WTC11 (cell line): ENCODE results near the gene ZDHHC4.

Source experiments
- CREB1 ChIP-seq: sonication (generic); formaldehyde crosslinking; IDR thresholded peaks from 2 replicates; pipeline ENCODE4 v1.8.0; 2023; ENCODE audit warnings: mild to moderate bottlenecking, missing genetic modification reagents
- HMGXB4 ChIP-seq: sonication (generic); formaldehyde crosslinking; IDR thresholded peaks from 2 replicates; pipeline ENCODE4 v1.8.1; 2023; ENCODE audit warnings: mild to moderate bottlenecking, moderate library complexity, missing genetic modification reagents
- MAX ChIP-seq: sonication (generic); formaldehyde crosslinking; IDR thresholded peaks from 2 replicates; pipeline ENCODE4 v1.8.0; 2022; ENCODE audit warnings: mild to moderate bottlenecking, missing genetic modification reagents
- SMAD4 ChIP-seq: sonication (generic); formaldehyde crosslinking; IDR thresholded peaks from 2 replicates; pipeline ENCODE4 v1.8.0; 2022; ENCODE audit warnings: mild to moderate bottlenecking, missing genetic modification reagents
- TEAD4 ChIP-seq: sonication (generic); formaldehyde crosslinking; IDR thresholded peaks from 2 replicates; pipeline ENCODE4 v1.8.0; 2022; ENCODE audit warnings: mild to moderate bottlenecking, missing genetic modification reagents
- USF2 ChIP-seq: sonication (generic); formaldehyde crosslinking; IDR thresholded peaks from 2 replicates; pipeline ENCODE4 v1.8.1; 2023; ENCODE audit warnings: mild to moderate bottlenecking, missing genetic modification reagents, moderate library complexity
- ZNF121 ChIP-seq: sonication (generic); formaldehyde crosslinking; IDR thresholded peaks from 2 replicates; pipeline ENCODE4 v1.8.0; 2023; ENCODE audit warnings: missing genetic modification reagents
- ZNF232 ChIP-seq: sonication (generic); formaldehyde crosslinking; IDR thresholded peaks from 2 replicates; pipeline ENCODE4 v1.8.0; 2022; ENCODE audit warnings: mild to moderate bottlenecking, missing genetic modification reagents
- TF ChIP-seq, protein P1 (sequence below): fragments of 200-600 bp; IDR thresholded peaks from 2 replicates; pipeline ENCODE4 v1.8.0; 2022; ENCODE audit warnings: antibody characterized with exemption
- TF ChIP-seq, protein P2 (sequence below): sonication (generic); formaldehyde crosslinking; IDR thresholded peaks from 2 replicates; pipeline ENCODE4 v1.8.1; 2023; ENCODE audit warnings: mild to moderate bottlenecking, missing genetic modification reagents
- TF ChIP-seq, protein P3 (sequence below): sonication (generic); formaldehyde crosslinking; conservative IDR thresholded peaks from 2 replicates; pipeline ENCODE4 v1.8.1; 2022; ENCODE audit warnings: mild to moderate bottlenecking, missing genetic modification reagents

DNA sequence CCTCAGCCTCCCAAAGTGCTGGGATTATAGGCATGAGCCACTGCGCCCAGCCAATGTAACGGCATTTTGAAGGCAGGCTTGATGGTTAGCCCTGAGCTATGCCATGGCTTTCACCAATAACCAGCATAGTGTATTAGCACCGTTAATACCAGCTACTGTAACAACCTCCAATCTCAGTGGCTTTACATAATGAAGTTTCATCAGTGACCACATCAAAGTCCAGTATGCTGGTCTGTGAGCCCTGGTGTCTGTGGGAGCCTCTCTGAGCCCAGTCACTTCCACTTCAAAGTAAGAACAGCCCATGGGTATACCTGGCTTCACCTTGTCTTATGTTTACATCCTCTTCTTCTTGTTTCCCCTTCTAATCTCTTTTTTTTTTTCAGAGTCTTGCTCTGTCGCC, 11.6 kb upstream of the ZDHHC4 start:
- TF ChIP-seq MAX (CRISPR knock-in tag), result no peak
- TF ChIP-seq, protein P1, sequence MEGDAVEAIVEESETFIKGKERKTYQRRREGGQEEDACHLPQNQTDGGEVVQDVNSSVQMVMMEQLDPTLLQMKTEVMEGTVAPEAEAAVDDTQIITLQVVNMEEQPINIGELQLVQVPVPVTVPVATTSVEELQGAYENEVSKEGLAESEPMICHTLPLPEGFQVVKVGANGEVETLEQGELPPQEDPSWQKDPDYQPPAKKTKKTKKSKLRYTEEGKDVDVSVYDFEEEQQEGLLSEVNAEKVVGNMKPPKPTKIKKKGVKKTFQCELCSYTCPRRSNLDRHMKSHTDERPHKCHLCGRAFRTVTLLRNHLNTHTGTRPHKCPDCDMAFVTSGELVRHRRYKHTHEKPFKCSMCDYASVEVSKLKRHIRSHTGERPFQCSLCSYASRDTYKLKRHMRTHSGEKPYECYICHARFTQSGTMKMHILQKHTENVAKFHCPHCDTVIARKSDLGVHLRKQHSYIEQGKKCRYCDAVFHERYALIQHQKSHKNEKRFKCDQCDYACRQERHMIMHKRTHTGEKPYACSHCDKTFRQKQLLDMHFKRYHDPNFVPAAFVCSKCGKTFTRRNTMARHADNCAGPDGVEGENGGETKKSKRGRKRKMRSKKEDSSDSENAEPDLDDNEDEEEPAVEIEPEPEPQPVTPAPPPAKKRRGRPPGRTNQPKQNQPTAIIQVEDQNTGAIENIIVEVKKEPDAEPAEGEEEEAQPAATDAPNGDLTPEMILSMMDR, result no peak
- TF ChIP-seq, protein P2, sequence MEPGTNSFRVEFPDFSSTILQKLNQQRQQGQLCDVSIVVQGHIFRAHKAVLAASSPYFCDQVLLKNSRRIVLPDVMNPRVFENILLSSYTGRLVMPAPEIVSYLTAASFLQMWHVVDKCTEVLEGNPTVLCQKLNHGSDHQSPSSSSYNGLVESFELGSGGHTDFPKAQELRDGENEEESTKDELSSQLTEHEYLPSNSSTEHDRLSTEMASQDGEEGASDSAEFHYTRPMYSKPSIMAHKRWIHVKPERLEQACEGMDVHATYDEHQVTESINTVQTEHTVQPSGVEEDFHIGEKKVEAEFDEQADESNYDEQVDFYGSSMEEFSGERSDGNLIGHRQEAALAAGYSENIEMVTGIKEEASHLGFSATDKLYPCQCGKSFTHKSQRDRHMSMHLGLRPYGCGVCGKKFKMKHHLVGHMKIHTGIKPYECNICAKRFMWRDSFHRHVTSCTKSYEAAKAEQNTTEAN, result no peak
- TF ChIP-seq CREB1, result no peak
- TF ChIP-seq, protein P3, sequence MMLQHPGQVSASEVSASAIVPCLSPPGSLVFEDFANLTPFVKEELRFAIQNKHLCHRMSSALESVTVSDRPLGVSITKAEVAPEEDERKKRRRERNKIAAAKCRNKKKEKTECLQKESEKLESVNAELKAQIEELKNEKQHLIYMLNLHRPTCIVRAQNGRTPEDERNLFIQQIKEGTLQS (CRISPR knock-in tag), result no peak
- no peak for TF ChIP-seq SMAD4 (CRISPR knock-in tag)
- no peak for TF ChIP-seq ZNF232 (CRISPR knock-in tag)
- no peak for TF ChIP-seq USF2 (CRISPR knock-in tag)
- no peak for TF ChIP-seq TEAD4 (CRISPR knock-in tag)
- TF ChIP-seq HMGXB4 (CRISPR knock-in tag), result no peak
- no peak for TF ChIP-seq ZNF121 (CRISPR knock-in tag)
